ENCODE results near the gene ZNF521.

ZNF521 gene

GRCh38 chr18:25126751-25127150, 225.2 kb downstream of the ZNF521 start:
- H3K27ac ChIP-seq = no peak overlapping the region
- TF ChIP-seq, protein P1, sequence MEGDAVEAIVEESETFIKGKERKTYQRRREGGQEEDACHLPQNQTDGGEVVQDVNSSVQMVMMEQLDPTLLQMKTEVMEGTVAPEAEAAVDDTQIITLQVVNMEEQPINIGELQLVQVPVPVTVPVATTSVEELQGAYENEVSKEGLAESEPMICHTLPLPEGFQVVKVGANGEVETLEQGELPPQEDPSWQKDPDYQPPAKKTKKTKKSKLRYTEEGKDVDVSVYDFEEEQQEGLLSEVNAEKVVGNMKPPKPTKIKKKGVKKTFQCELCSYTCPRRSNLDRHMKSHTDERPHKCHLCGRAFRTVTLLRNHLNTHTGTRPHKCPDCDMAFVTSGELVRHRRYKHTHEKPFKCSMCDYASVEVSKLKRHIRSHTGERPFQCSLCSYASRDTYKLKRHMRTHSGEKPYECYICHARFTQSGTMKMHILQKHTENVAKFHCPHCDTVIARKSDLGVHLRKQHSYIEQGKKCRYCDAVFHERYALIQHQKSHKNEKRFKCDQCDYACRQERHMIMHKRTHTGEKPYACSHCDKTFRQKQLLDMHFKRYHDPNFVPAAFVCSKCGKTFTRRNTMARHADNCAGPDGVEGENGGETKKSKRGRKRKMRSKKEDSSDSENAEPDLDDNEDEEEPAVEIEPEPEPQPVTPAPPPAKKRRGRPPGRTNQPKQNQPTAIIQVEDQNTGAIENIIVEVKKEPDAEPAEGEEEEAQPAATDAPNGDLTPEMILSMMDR (IDR thresholded peaks at IDR 0.05) = no peak
- no peak for TF ChIP-seq ZFX (IDR thresholded peaks at IDR 0.05; ENCODE audit: borderline replicate concordance)

- TF ChIP-seq, protein P1 (IDR thresholded peaks at IDR 0.05) = no peak
- no peak for TF ChIP-seq ZFX (IDR thresholded peaks at IDR 0.05; ENCODE audit: borderline replicate concordance)
- H3K27ac ChIP-seq = no peak overlapping the region
These were observed 226.3 kb downstream of the ZNF521 start for GRCh38 chr18:25125680-25126079.

DNA sequence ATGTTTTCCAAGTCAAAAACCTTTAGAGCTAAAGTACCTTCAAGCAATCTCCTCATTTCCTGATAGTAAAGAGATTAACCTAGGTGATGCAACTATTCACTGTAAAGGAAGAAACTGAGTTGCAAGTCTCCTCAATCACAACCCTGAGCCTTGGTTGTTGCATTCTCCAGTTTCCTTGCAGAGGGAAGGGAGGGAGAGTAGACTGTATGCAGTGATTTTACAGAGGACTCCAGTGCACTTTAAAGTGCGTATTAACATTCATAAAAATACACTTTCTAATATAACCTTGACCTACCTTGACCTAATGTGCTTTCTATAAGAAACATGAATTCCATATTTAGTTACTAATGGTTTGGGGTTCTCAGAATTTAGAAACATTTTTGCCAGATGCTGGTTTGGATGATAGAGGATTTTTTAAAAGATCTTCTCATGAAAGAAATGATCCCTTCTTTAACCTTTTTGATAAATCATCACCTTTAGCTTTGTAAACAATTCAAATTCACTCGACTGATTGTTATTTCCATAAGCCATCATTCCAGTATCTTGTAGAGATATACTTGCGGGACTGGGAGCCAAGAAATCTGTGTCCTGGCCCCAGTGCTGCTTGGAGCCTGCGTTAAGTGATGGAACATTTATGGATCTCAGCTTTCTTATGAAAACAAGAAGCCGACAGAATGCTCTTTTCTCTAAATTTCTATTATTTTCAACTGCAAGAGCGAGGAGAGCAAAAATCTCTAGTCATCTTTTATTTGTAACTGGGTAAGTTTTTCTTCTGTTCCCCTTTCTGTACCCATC, 228.3 kb downstream of the ZNF521 start:
- no peak overlapping the region for H3K27ac ChIP-seq
- TF ChIP-seq, protein P1 (IDR thresholded peaks at IDR 0.05) = no peak
- no peak for TF ChIP-seq ZFX (IDR thresholded peaks at IDR 0.05; ENCODE audit: borderline replicate concordance)

DNA sequence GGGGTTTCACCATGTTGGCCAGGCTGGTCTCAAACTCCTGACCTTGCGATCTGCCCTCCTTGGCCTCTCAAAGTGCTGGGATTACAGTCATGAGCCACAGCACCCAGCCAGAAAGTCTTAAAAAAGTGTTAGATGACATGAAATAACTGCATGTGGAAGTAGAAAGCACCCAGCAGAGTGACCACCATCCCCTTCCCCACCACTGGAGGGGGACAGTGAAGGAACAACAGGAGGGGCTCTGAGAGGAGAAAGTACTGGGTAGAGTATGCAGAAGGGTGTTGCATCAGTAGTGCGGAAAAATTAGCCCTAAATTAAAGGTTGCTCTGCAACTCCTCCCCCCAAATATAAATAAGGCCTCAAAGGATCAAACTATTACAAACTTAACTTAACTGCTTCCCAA, 230.5 kb downstream of the ZNF521 start:
- TF ChIP-seq, protein P1 (IDR thresholded peaks at IDR 0.05) = no peak
- no peak for TF ChIP-seq ZFX (IDR thresholded peaks at IDR 0.05; ENCODE audit: borderline replicate concordance)

GRCh38 chr18:25113566-25113965, 238.4 kb downstream of the ZNF521 start:
- TF ChIP-seq ZFX (IDR thresholded peaks at IDR 0.05; ENCODE audit: borderline replicate concordance) = no peak
- TF ChIP-seq, protein P1 (IDR thresholded peaks at IDR 0.05) = no peak
- no peak overlapping the region for H3K27ac ChIP-seq

More for the DNA sequence above, 230.5 kb downstream of the ZNF521 start:
- no peak overlapping the region for H3K27ac ChIP-seq

GRCh38 chr18:25112821-25113434, 239.0 kb downstream of the ZNF521 start:
- H3K27ac ChIP-seq = no peak overlapping the region
- TF ChIP-seq ZFX (IDR thresholded peaks at IDR 0.05; ENCODE audit: borderline replicate concordance) = no peak
- TF ChIP-seq, protein P1 (IDR thresholded peaks at IDR 0.05) = no peak

All from 22Rv1 (cell line).